HepG2 (cell line): Measurements from ENCODE around the gene GGA1. TPM values are rescaled to one million over a fixed set of nuclear protein-coding genes. Genes with fewer than 3 reads are reported as not detected.

Experiments
- ADNP ChIP-seq: sonication (generic); formaldehyde crosslinking; IDR thresholded peaks from 2 replicates; pipeline ENCODE4 v1.4.0; 2020; ENCODE audit warnings: missing genetic modification reagents
- BRF2 ChIP-seq: sonication (generic); formaldehyde crosslinking; IDR thresholded peaks from 2 replicates; pipeline ENCODE4 v1.8.1; 2022; ENCODE audit warnings: mild to moderate bottlenecking, missing genetic modification reagents
- KAT8 ChIP-seq: IDR thresholded peaks from 2 replicates; pipeline ENCODE4 v1.6.1; 2016; ENCODE audit warnings: missing genetic modification reagents, missing compliant biosample characterization
- KLF11 ChIP-seq: IDR thresholded peaks from 2 replicates; pipeline ENCODE4 v1.6.1; 2016; ENCODE audit warnings: missing compliant biosample characterization
- NFE2L2 ChIP-seq: fragments of 150-350 bp; IDR thresholded peaks from 2 replicates; pipeline ENCODE4 v1.6.1; 2014; ENCODE audit warnings: low read length
- PHF8 ChIP-seq: sonication (generic); formaldehyde crosslinking; IDR thresholded peaks from 2 replicates; pipeline ENCODE4 v1.5.0; 2020; ENCODE audit warnings: missing genetic modification reagents
- TFDP1 ChIP-seq: IDR thresholded peaks from 2 replicates; pipeline ENCODE4 v1.6.1; 2016; ENCODE audit warnings: missing compliant biosample characterization, missing genetic modification reagents, borderline replicate concordance
- ZEB1 ChIP-seq: IDR thresholded peaks from 2 replicates; pipeline ENCODE4 v1.6.1; 2012; ENCODE audit warnings: mild to moderate bottlenecking, low read depth, inconsistent platforms; ENCODE audit not compliant: insufficient replicate concordance
- ZNF292 ChIP-seq: sonication (generic); formaldehyde crosslinking; IDR thresholded peaks from 2 replicates; pipeline ENCODE4 v1.8.1; 2022; ENCODE audit warnings: mild to moderate bottlenecking, low read depth, missing genetic modification reagents, borderline replicate concordance
- ZNF318 ChIP-seq: sonication (generic); formaldehyde crosslinking; IDR thresholded peaks from 2 replicates; pipeline ENCODE4 v1.4.0; 2020; ENCODE audit warnings: mild to moderate bottlenecking, missing genetic modification reagents
- ZNF414 ChIP-seq: sonication (generic); formaldehyde crosslinking; IDR thresholded peaks from 2 replicates; pipeline ENCODE4 v1.5.0; 2020; ENCODE audit warnings: missing genetic modification reagents
- ZNF619 ChIP-seq: sonication (generic); formaldehyde crosslinking; IDR thresholded peaks from 2 replicates; pipeline ENCODE4 v1.4.0; 2020; ENCODE audit warnings: mild to moderate bottlenecking, missing genetic modification reagents
- polyA plus RNA-seq, 8 experiments: library from polyadenylated mRNA; depleted of rRNA in 3 of 8; stranded (reverse) in 7 of 8; unstranded in 1 of 8; fragments of >200 nt; fragmentation: Illumina TruSeq in 4 of 8; extraction: Trizol in 4 of 8; gene quantifications; 2 replicates each; pipeline versions ENCODE4 v1.2.1 to v1.2.3, GENCODE V29; 2011 to 2016; ENCODE audit warnings: low read depth in 4 of 8, missing spikeins in 1 of 8, mixed read lengths in 1 of 8; ENCODE audit not compliant: insufficient read depth in 1 of 8
- total RNA-seq, 5 experiments: library from RNA; depleted of rRNA; stranded (reverse); fragments of >200 nt; fragmentation: Illumina TruSeq; extraction: Trizol; gene quantifications; 2 replicates each; pipeline ENCODE4 v1.2.3, GENCODE V29; 2016; ENCODE audit warnings: low read depth in 1 of 5
- TF ChIP-seq, protein P1 (sequence below): sonication (generic); formaldehyde crosslinking; IDR thresholded peaks from 2 replicates; pipeline ENCODE4 v1.4.0; 2020; ENCODE audit warnings: missing genetic modification reagents
- TF ChIP-seq, protein P2 (sequence below): sonication (generic); formaldehyde crosslinking; conservative IDR thresholded peaks from 2 replicates; pipeline ENCODE4 v1.4.0; 2020; ENCODE audit warnings: missing genetic modification reagents

GGA1 gene
- total and polyA plus RNA-seq, 2 of the 13 experiments (the other 11 are each of a cell fraction or from before 2014, with no cell fraction given), result 29.1 to 87.2 TPM

DNA sequence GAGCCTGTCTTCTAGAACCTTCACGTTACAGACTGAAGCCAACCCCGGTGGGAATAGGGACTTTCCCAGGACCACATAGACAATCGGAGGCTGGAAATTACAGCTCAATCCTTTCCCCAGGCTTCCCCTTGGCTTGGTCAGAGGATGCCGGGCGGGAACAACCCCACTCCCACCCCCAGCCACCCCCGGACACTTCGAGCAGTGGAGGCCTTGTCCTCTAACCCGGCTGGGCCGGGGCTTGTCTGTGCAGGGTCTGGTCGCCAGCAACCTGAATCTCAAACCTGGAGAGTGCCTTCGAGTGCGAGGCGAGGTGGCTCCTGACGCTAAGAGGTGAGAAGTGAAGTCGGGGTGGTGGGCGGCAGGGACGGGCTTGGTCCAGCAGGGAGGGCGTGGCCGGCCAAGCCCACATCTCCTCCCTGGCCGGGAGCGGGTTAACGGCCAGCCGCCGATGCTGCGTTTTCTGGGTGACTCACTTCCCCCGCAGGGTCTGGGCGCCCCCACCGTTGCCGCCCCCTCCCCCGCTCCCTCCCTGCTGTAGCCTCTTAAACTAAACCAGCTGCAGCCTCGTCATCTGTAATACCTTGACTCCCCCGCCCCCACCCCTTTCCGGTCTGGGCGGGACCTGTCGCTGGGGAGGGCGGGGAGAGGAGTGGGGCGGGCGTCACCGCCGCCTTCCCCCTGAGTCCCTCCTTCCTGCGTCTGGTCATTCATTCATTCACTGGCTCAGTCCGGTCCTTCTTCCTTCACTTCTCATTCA is 68.3 kb downstream of the GGA1 start (continued):
- TF ChIP-seq TFDP1 (peak; percentile 38; the same call in 1 of the 2 replicates), ZNF292 (CRISPR knock-in tag) (0 out of 2 replicates have a peak, but pooled peaks have one; percentile 31), ZNF414 (CRISPR knock-in tag) (0 out of 2 replicates have a peak, but pooled peaks have one; percentile 33), ZNF318 (CRISPR knock-in tag) (no peak), ZNF619 (CRISPR knock-in tag) (no peak), ADNP (CRISPR knock-in tag) (no peak), ZEB1 (no peak), BRF2 (CRISPR knock-in tag) (no peak), KAT8 (peak; percentile 57; the same call in 1 of the 2 replicates), KLF11 (peak; percentile 32; the same call in 1 of the 2 replicates), PHF8 (CRISPR knock-in tag) (peak; percentile 39; the same call in 1 of the 2 replicates), NFE2L2 (no peak)
- TF ChIP-seq, protein P1, sequence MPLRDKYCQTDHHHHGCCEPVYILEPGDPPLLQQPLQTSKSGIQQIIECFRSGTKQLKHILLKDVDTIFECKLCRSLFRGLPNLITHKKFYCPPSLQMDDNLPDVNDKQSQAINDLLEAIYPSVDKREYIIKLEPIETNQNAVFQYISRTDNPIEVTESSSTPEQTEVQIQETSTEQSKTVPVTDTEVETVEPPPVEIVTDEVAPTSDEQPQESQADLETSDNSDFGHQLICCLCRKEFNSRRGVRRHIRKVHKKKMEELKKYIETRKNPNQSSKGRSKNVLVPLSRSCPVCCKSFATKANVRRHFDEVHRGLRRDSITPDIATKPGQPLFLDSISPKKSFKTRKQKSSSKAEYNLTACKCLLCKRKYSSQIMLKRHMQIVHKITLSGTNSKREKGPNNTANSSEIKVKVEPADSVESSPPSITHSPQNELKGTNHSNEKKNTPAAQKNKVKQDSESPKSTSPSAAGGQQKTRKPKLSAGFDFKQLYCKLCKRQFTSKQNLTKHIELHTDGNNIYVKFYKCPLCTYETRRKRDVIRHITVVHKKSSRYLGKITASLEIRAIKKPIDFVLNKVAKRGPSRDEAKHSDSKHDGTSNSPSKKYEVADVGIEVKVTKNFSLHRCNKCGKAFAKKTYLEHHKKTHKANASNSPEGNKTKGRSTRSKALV (CRISPR knock-in tag), result no peak
- TF ChIP-seq, protein P2, sequence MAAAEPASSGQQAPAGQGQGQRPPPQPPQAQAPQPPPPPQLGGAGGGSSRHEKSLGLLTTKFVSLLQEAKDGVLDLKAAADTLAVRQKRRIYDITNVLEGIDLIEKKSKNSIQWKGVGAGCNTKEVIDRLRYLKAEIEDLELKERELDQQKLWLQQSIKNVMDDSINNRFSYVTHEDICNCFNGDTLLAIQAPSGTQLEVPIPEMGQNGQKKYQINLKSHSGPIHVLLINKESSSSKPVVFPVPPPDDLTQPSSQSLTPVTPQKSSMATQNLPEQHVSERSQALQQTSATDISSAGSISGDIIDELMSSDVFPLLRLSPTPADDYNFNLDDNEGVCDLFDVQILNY (CRISPR knock-in tag), result no peak
